GM18909 (cell line): ENCODE data around the gene DKKL1.

Source experiments
- ATAC-seq: cut with Tn5 transposase; IDR thresholded peaks from one replicate; pipeline ENCODE4 v1.9.1; 2021; ENCODE audit warnings: mild to moderate bottlenecking; ENCODE audit not compliant: unreplicated experiment, poor library complexity

The DKKL1 gene

GRCh38 chr19:49418511-49418910 is 54.8 kb downstream of the DKKL1 start:
- ATAC-seq, result no peak

- ATAC-seq, result no peak
Measured at GRCh38 chr19:49419173-49419572, 55.5 kb downstream of the DKKL1 start.

- ATAC-seq, result no peak
Measured at GRCh38 chr19:49420227-49420626, 56.5 kb downstream of the DKKL1 start.

GRCh38 chr19:49421039-49421877 is 57.6 kb downstream of the DKKL1 start:
- ATAC-seq, result no peak

- no peak for ATAC-seq
Measured at GRCh38 chr19:49421878-49422202, 58.2 kb downstream of the DKKL1 start.

GRCh38 chr19:49422407-49423070 is 58.9 kb downstream of the DKKL1 start:
- ATAC-seq, result no peak

- ATAC-seq, result no peak
Measured at GRCh38 chr19:49423071-49423984, 59.7 kb downstream of the DKKL1 start, which contains the start of gene PTH2. Gene PTH2, minus strand, starts transcription at chr19:49423441. Its CDS starts 102 bp downstream, at chr19:49423339.

GRCh38 chr19:49423985-49424303 is 60.3 kb downstream of the DKKL1 start:
- no peak for ATAC-seq
